C4-2B (cell line): Measurements from ENCODE around the gene ARMC3.

ENCODE experiments used
- H3K27ac ChIP-seq: fragments of 450-650 bp; 2 replicates; pipeline ENCODE4 v1.5.1; 2017
- CTCF ChIP-seq: fragments of 450-650 bp; conservative IDR thresholded peaks from 2 replicates; pipeline ENCODE4 v1.5.1; 2017; ENCODE audit warnings: mild to moderate bottlenecking
- ZFX ChIP-seq: fragments of 450-650 bp; IDR thresholded peaks from 2 replicates; pipeline ENCODE4 v1.6.1; 2017

Gene ARMC3

GRCh38 chr10:22962817-22963216, 35.0 kb downstream of the ARMC3 start:
- TF ChIP-seq CTCF (no peak), ZFX (no peak)
- H3K27ac ChIP-seq: no peak overlapping the region

DNA sequence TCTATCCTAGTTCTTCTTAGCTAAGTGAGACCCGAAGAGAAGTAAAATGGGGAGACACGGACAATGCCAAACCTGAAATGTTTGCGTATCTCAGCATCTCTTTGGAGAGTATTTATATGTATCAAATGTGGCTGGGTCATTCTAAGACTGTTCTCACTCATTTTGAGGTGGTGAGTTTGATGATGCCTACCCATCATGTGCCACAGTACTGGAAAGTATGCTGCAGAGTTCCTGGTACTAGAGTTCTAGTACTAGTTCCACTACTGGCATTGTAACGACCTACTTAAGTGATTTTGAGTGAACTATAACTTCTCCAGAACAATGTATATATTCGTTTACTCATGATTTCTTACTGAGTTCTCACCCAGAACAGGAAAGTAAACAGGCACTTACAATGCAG, 41.9 kb downstream of the ARMC3 start:
- TF ChIP-seq CTCF: no peak
- TF ChIP-seq ZFX: no peak
- no peak overlapping the region for H3K27ac ChIP-seq

DNA sequence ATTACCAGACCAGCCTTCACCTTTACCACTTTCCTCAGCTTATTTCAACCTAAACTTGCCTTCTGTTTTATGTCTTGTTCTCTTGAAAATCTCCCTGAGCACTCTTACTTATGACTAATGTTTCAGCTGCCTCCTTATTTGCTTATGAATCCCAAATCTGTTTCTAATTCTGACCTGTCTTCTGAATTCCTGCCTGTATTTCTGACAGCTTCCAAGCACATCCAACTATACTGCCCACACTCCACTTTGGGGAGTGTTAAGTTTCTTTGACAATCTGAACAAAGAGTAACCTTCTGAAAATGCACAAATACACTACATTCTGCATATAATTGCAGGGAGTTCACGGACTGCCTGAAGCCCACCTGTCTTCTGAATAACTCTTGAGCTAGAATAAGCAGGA, 48.7 kb downstream of the ARMC3 start:
- TF ChIP-seq ZFX (no peak), CTCF (no peak)
- no peak overlapping the region for H3K27ac ChIP-seq

DNA sequence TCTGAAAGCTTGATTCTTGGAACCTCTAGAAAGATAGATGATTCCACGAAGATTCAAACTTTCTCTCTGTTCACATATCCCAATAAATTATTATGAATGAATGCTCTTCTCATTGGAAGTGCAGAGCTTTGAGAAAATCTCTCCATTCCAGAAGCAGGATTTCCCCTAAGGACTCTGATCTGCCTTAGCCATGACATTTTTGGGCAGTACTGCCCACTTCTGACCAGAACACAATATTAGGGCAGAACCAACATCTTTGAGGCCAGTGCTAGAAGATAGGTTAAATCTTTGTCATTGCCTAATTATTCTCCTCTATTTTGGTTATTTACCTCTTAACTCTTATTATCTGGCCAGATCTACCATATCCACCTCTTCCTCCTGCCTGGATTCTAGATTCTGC, 49.9 kb downstream of the ARMC3 start:
- H3K27ac ChIP-seq: peak overlapping the region; percentile 43; the same call in 1 of the 2 replicates
- no peak for TF ChIP-seq ZFX
- TF ChIP-seq CTCF: no peak

DNA sequence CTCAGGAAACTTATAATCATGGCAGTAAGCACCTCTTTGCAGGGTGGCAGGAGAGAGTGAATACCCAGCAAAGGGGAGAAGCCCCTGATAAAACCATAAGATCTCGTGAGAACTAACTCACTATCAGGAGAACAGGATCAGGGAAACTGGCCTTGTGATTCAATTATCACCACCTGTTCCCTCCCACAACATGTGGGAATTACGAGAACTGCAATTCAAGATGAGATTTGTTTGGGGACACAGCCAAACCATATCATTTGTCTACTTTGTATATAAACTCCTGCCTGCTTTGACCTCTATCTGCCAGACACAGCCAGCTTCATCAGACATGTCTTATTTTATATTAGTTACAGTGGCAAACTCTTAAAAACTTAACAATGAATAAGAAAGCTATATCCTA, 50.4 kb downstream of the ARMC3 start:
- H3K27ac ChIP-seq: peak overlapping the region; percentile 43; the same call in 1 of the 2 replicates
- TF ChIP-seq CTCF (no peak; the same call in 1 of the 2 replicates), ZFX (no peak)

GRCh38 chr10:22978918-22979317, 51.1 kb downstream of the ARMC3 start:
- TF ChIP-seq ZFX: no peak
- TF ChIP-seq CTCF: no peak
- no peak overlapping the region for H3K27ac ChIP-seq

GRCh38 chr10:22980822-22981221, 53.0 kb downstream of the ARMC3 start:
- no peak for TF ChIP-seq ZFX
- TF ChIP-seq CTCF: no peak
- no peak overlapping the region for H3K27ac ChIP-seq
